Tibial nerve (tissue), 4 donors: ENCODE results near the gene HMG20B.

Source experiments
- CTCF ChIP-seq, 5 experiments: fragments of 200-600 bp in 3 of 5; fragments of 450-650 bp in 2 of 5; sonication (generic) in 3 of 5; IDR thresholded peaks; one replicate each; pipeline ENCODE4 v1.5.1; 2016 to 2019; ENCODE audit warnings: antibody characterized with exemption in 5 of 5, mild to moderate bottlenecking in 3 of 5, moderate library complexity in 2 of 5
- EP300 ChIP-seq, 2 donors: sonication (generic); formaldehyde crosslinking; IDR thresholded peaks; one replicate each; pipeline ENCODE4 v1.6.1; 2017; ENCODE audit warnings: antibody characterized with exemption in 2 of 2, mild to moderate bottlenecking in 1 of 2

GRCh38 chr19:3555653-3556422 is 16.9 kb upstream of the HMG20B start:
- TF ChIP-seq CTCF (IDR thresholded peaks at IDR 0.05) (no peak), EP300 (IDR thresholded peaks at IDR 0.05) (no peak)
